ENCODE data around the gene TEX52.

Gene TEX52

GRCh38 chr12:2834581-2835491, 22.0 kb downstream of the TEX52 start, which contains the start of gene NRIP2:
NRIP2 (minus strand) TSS chr12:2835035; CDS start chr12:2834983, 52 bp downstream.
- FAIRE-seq: no peak

DNA sequence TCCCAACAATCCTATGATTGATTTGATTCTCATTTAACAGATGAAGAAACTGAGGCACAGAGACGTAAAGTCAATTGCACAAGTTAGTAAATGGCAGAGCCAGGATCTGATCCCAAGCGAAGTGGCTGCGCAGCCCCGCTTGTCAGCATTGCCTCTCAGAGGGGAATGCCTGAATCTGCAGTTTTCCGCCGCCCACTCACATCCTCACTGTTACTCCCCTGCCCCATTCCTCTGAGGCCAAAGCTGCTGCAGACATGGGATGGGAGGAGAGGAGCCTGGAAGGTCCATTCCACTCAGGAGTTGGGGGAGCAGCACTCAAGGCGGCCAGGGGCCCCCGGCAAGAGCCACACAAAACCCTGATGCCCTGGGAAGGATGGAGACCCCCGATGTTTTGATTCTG, 23.0 kb downstream of the TEX52 start:
- no peak for DNase-seq (ENCODE audit: extremely low spot score, insufficient read length, low read depth)
- FAIRE-seq: no peak

More at GRCh38 chr12:2834581-2835491, 22.0 kb downstream of the TEX52 start, which contains the start of gene NRIP2:
- DNase-seq (ENCODE audit: extremely low spot score, insufficient read length, low read depth): no peak

DNA sequence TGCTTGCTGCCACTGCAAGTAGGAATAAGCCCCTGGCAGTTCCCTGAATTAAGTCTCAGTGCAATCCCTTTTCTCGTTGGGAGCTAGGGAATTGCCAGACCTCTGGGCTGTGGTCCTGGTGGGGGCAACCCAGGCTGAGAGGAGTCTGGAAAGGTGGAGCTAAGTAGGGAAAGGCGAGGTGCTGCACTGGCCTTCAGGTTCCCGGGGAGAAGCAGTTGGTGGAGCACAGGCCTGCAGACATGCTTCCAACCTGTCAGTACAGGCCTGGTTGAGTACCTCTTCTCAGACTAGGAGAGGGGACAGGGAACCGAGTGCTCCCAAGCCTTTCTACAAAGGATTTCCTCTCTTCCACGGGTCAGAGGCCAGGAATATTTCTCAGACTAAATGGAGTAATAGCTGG, 23.5 kb downstream of the TEX52 start:
- FAIRE-seq (no peak), DNase-seq (ENCODE audit: extremely low spot score, insufficient read length, low read depth) (no peak)

DNA sequence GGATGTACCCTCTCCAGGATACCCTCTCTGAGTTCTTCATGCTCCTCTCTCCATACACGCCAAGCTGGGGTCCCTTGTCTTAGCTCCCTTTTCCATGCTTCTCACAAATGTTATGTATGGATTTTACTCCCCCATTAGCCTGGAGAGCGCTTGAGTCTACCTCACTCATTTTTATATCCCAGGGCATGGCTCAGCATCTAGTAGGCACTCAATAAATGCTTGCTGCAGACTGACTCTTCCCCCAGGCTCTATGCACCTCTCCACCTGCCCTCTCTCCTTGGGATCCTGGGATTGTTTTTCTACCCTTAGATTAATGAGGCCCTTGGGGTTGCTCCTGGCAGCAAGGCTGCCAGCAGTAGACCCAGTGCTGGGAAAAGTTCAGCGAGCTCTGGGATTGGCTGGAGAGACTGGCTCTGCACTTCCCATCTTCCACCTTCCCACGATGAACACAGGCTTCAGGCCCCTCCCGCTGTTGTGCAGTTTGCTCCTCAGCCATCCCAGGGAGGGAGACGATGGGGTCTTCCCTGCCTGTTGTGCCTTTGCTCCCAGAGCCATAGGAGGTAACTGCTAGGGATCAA, 24.2 kb downstream of the TEX52 start:
- FAIRE-seq (no peak), DNase-seq (ENCODE audit: extremely low spot score, insufficient read length, low read depth) (no peak)

GRCh38 chr12:2829275-2829674, 27.6 kb downstream of the TEX52 start:
- DNase-seq (ENCODE audit: extremely low spot score, insufficient read length, low read depth) (no peak), FAIRE-seq (no peak)

DNA sequence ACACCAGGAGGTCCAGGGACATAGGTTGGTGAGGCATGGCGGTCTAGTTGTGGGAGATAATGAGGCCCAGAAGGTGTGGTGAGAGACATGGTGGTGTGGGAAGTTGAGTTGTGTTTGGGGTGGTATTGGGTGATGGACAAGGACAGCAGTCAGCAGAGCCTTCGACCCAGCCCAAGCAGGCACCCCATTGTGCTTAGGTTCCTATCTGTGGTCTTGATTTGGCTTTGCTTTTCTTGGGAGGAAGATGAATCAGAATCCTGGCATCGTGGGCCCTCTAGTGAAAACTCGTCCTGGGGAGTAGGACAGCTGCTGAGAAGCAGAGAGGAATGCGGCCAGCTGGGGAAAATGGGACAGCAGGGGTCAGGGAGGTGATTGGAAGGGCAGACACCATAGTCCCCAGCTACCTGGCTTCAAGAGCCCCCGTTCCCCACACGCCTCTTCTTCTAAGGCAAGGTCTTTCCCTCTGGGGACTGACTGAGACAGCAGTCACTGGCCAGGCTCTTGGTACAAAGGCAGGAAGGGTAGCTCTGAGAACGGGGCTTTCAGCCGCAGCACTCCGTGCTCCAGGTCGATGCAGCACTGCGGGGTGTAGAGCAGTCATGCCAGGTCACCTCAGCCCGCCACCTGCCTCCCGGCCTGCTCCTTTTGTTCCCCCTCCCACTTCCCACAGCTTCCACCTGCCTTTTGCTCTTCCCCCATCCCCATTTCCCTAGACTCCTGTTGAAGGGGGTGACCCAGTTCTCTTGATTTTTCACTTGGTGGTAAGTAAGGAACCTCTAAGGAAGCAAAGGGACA, 29.9 kb downstream of the TEX52 start:
- FAIRE-seq (no peak), DNase-seq (ENCODE audit: extremely low spot score, insufficient read length, low read depth) (no peak)

DNA sequence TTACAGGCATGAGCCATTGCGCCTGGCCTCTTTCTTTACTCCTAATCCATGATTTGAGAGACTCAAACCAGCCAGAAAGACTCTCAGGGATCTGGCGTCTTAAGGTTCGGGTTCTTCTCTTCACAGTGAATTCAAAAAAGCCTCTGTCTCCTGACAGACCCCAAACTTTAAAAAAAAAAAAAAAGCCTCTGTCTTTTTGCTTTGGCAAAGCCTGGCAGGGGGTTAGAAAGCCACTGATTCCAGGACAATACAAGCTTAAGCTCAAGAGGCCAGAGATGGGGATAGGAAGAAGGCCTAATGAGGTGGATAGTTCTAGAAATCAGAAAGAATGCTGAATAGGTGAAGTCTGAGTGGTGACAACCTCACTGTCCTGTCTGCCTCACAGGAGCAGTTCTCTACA, 30.8 kb downstream of the TEX52 start:
- FAIRE-seq (no peak), DNase-seq (ENCODE audit: extremely low spot score, insufficient read length, low read depth) (no peak)

- DNase-seq (ENCODE audit: extremely low spot score, insufficient read length, low read depth): no peak
- no peak for FAIRE-seq
These were observed 31.7 kb downstream of the TEX52 start for GRCh38 chr12:2825132-2825531.

GRCh38 chr12:2824541-2824940, 32.3 kb downstream of the TEX52 start:
- FAIRE-seq (no peak), DNase-seq (ENCODE audit: extremely low spot score, insufficient read length, low read depth) (no peak)

- DNase-seq (ENCODE audit: extremely low spot score, insufficient read length, low read depth) (no peak), FAIRE-seq (no peak)
These were observed 33.4 kb downstream of the TEX52 start for GRCh38 chr12:2823483-2823882.

DNA sequence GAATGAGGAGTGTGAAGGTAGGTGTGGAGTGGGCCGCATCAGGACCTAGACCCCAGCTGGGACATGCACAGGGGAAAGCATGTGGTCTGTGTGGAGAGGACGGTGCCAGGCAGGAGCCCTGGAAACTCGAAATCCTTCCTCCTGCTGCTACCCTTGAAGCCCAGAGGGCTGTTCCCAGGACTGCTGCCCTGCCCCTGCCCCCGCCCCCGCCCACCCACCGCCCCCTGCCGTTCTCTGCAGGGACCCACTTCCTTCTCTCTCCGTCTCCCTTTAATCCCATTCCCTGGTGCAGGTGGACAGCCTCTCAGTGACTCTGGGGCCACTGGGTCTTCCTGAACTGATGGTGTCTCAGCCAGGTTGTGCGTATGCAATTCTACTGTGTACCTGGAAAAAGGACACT, 36.4 kb downstream of the TEX52 start:
- FAIRE-seq: no peak

DNA sequence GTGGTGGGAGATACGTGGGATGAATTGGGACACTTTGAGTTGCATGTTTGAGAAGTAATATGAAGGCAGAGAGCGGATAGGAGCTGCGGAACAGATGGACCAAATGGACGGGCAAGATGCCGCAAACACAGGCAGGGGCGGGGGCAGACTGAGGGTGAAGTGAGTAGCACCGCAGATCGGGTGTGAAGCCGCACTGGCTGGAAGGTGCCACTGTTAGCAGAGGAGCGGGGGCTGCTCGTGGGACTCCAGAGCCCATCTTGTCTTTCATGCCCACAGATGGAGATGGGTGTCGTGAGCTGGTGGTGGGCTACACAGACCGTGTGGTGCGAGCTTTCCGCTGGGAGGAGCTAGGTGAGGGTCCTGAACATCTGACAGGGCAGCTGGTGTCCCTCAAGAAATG, 37.0 kb downstream of the TEX52 start:
- FAIRE-seq (no peak), DNase-seq (ENCODE audit: extremely low spot score, insufficient read length, low read depth) (no peak)

More for the DNA sequence above, 36.4 kb downstream of the TEX52 start:
- DNase-seq (ENCODE audit: extremely low spot score, insufficient read length, low read depth): no peak

DNA sequence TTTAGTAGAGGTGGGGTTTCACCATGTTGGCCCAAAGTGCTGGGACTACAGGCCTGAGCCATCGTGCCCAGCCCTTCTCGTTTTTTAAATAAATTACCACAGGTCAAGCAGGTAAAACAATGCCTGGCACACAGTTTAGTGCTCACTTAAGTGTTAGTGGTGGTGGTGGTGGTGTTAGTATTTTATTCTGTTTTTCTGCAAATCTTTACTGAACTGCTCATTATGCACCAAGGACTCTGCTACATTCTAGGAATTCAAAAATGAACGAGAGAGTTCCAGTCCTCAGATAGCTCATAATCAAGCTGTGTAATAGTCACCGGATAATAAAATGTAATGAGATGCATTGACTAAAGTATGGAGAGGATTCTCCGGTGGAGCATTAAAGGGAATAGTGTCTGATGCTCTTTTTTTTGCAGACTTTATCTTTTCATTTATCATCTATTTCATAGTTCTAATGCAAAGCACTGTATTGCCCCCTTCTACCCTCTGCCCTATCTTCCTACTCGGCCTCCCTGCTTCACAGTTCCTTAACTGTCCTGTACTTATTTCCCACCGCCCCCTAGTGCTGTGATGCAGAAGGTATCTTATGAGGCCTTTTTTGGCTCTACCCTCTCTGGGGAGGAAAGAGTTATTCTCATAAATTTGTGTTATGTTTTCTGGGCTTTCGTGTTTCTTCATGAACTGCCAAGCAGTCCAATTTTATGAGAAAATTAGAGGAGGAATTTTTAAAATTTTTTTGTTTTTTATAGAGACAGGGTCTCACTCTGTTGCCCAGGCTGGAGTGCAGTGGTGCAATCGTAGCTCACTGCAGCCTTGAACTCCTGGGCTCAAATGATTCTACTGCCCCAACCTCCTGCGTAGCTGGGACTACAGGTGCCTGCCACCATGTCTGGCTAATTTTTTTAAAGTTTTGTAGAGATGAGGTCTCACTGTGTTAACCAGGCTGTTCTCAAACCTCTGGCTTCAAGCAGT, 43.3 kb downstream of the TEX52 start:
- FAIRE-seq (peak; percentile 12), DNase-seq (ENCODE audit: extremely low spot score, insufficient read length, low read depth) (peak; percentile 40)

DNA sequence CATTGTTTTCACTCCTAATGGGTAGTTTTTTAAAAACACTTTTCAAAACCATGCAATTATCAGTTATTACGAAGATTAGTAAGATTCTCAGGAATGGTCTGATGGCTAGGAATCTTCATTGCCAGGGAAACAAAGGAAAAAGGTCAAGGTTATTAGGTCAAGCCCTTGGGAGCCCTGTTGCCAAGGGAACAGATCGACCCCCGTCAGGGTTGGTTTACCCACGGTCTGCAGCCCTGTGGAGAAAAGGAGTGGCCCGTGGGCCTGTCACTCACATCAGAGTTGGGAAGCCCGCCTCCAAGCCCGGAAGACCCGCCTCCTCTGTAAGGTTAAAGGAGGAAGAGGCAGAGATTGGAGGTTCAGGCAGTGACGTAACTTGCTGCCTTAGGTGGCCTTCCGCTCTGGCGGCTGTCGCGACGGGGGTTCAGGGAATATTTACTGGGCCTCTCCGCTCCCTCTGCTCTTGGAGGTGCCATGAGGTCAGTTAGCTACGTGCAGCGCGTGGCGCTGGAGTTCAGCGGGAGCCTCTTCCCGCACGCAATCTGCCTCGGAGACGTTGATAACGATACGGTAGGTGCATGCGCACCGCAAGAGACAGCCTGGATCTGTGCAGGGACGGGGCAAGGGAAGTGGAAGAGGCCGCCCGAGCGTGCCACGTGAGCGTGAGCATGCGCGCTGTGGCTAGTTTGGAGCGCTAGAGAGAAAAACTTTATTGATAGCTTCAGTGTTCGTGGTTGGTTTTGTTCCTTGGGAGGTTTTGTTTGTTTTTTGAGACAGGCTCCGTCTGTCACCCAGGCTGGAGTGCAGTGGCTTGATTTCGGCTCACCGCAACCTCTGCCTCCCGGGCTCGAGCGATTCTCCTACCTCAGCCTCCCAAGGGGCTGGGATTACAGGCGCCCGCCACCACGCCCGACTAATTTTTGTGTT, 44.3 kb downstream of the TEX52 start, which contains the start of gene ITFG2:
Gene ITFG2, plus strand, starts transcription at position 379 of the 924 bp plus-strand sequence. Its CDS starts 93 bp downstream, at position 472.
- FAIRE-seq: peak; percentile 97

DNA sequence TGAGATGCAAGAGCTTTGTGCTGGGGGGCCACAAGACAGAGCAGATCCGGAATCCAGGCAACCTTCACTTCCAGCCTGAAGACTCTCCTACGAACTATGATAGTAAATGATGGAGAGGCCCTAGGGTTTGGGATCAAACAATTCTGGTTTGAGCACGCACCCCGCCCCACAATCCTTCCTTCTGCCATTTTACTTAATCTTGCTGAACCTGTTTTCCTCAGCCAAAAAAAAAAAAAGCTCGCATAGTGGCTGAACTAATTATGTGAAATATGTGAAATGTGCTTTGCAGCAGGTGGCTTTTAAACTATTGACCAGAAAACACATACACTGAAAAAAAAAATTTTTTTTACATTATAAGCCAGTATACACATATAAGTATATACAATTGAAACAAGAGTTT, 45.0 kb downstream of the TEX52 start:
- FAIRE-seq (no peak), DNase-seq (ENCODE audit: extremely low spot score, insufficient read length, low read depth) (no peak)

More for the DNA sequence above, 44.3 kb downstream of the TEX52 start, which contains the start of gene ITFG2:
- peak; percentile 85 for DNase-seq (ENCODE audit: extremely low spot score, insufficient read length, low read depth)

GRCh38 chr12:2806700-2807099, 50.1 kb downstream of the TEX52 start:
- DNase-seq (ENCODE audit: extremely low spot score, insufficient read length, low read depth): no peak
- FAIRE-seq: no peak

GRCh38 chr12:2805143-2805520, 51.7 kb downstream of the TEX52 start:
- no peak for DNase-seq (ENCODE audit: extremely low spot score, insufficient read length, low read depth)
- no peak for FAIRE-seq

DNA sequence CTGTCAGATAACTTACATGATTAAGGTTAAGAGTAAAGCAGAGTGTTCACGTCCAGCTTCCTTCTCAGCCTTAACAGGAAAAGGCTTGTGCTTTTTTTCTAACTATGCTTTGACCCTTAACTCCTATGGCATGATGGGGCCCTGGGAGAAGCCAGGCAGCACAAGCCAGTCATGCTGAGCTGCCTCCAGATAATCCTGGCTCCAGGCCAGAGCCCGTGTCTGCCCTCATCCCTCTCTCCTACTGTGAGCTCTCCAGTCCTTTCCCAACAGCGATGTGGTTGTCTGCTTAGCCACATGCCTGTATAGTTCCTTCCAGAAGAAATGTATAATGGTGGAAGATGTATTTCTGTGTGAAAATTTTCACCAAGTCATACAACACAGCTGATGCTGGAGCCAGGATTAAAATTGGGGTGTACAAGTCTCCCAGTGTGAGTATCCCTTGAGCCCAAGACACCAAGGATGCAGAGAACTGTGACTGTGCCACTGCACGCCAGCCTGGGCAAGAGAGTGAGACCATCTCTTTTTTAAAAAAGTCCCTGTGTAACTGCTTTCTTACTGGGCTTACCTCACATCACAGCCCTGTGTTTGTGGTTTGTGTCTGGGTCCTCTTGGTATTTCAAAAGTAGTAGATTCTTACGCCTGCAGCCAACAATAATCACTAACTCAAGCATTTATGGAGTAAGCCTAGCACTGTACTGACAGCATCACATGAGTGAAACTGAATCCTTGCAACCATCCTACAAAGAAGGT, 52.3 kb downstream of the TEX52 start:
- DNase-seq (ENCODE audit: extremely low spot score, insufficient read length, low read depth) (no peak), FAIRE-seq (no peak)

Data from GM18507 (cell line).